ENCODE data around the gene CSF3.

DNA sequence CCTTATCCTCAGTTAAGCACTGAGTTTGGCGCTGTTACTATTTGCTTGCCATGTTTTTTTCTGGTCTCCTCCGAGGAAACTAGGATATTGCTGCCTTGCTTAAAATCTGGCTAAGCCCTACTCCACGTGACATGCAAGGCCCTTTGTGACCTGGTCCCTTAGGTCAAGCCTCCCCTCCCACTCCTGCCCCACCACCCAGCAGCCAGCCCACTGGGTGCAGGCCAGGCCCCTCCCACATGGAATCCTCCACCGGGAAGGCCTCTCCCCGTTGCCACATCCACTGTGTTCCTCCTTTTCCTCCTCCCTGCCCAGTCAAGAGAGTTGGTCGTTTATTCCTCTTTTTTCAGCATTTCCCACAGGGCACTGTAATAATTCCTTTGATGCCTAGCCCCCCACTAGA, 18.4 kb upstream of the CSF3 start:
- TF ChIP-seq TAF1 (IDR thresholded peaks at IDR 0.05; ENCODE audit: borderline replicate concordance, low read depth, low read length) (no peak), POLR2AphosphoS5 (IDR thresholded peaks at IDR 0.05; ENCODE audit: low read depth, low read length) (no peak)
